MCF 10A (cell line): ENCODE measurements around the gene PCDHB3. TPM values are rescaled to one million over a fixed set of nuclear protein-coding genes. Genes with fewer than 3 reads are reported as not detected.

ENCODE experiments used
- Bru-seq: library from RNA; stranded (reverse); fragments of 400-500 nt; gene quantifications from one replicate; lab custom pipeline; 2021; lab: Mats Ljungman, UMichigan
- BruChase-seq, 2 experiments: library from RNA; stranded (reverse); fragments of 400-500 nt; gene quantifications; one replicate each; lab custom pipeline; 2021; lab: Mats Ljungman, UMichigan
- BruUV-seq: library from RNA; stranded (reverse); fragments of 400-500 nt; replicated peaks from 2 replicates; lab custom pipeline; 2021; lab: Mats Ljungman, UMichigan
- CTCF ChIA-PET: fragments of 300-600 bp; sonication (Branson Sonifier 250); formaldehyde crosslinking; extraction: SDS; loops from one replicate; lab custom pipeline; 2021; ENCODE audit warnings: antibody characterized with exemption, inconsistent platforms; lab: Yijun Ruan, JAX
- POLR2A ChIA-PET: fragments of 300-600, 350-650 bp; sonication (Branson Sonifier 250); formaldehyde crosslinking; extraction: SDS; loops from one replicate; lab custom pipeline; 2020; ENCODE audit warnings: antibody characterized with exemption, inconsistent platforms; lab: Yijun Ruan, JAX
- DNase-seq: peaks from one replicate; pipeline ENCODE4 v3.0.0-alpha.2; 2018; ENCODE audit not compliant: unreplicated experiment
- H3K27ac Mint-ChIP-seq: one replicate; pipeline ENCODE4 v1.8.0; 2022; ENCODE audit warnings: mild to moderate bottlenecking, low read depth, mixed read lengths; ENCODE audit not compliant: unreplicated experiment
- H3K27me3 Mint-ChIP-seq: one replicate; pipeline ENCODE4 v1.8.0; 2022; ENCODE audit warnings: mixed read lengths; ENCODE audit not compliant: insufficient read depth, unreplicated experiment
- H3K36me3 Mint-ChIP-seq: one replicate; pipeline ENCODE4 v1.8.0; 2022; ENCODE audit warnings: mild to moderate bottlenecking, moderate library complexity, mixed read lengths; ENCODE audit not compliant: insufficient read depth, unreplicated experiment
- H3K4me1 Mint-ChIP-seq: one replicate; pipeline ENCODE4 v1.8.0; 2022; ENCODE audit warnings: mixed read lengths; ENCODE audit not compliant: insufficient read depth, unreplicated experiment
- H3K4me3 Mint-ChIP-seq: one replicate; pipeline ENCODE4 v1.8.0; 2022; ENCODE audit warnings: mild to moderate bottlenecking, moderate library complexity, mixed read lengths; ENCODE audit not compliant: unreplicated experiment
- H3K9me3 Mint-ChIP-seq: one replicate; pipeline ENCODE4 v1.8.0; 2022; ENCODE audit warnings: mixed read lengths; ENCODE audit not compliant: unreplicated experiment
- intact Hi-C: fragments of 100-400 bp; cut with micrococcal nuclease; formaldehyde crosslinking; loops from 2 replicates; pipeline ENCODE4 v1.14.1; 2022
- long read RNA-seq: library from polyadenylated mRNA; stranded (forward); transcript quantifications from one replicate; pipeline ENCODE4 v2.0.0, GENCODE V29; 2022
- total RNA-seq: library from RNA; stranded (reverse); gene quantifications from 2 replicates; pipeline ENCODE4 v1.2.3, GENCODE V29; 2022
- TF ChIP-seq, protein P1 (sequence below): fragments of 200-600 bp; IDR thresholded peaks from one replicate; pipeline ENCODE4 v1.8.0; 2022; ENCODE audit warnings: antibody characterized with exemption, mild to moderate bottlenecking; ENCODE audit not compliant: unreplicated experiment

The PCDHB3 gene
- 0.42 and 0.49 TPM in 2 replicates for total RNA-seq
- percentile 47 among the genes with signal in this experiment for Bru-seq, nascent RNA
- percentile 75 among the genes with signal in this experiment for BruChase-seq, experiment 1, labeled RNA remaining after a 6-hour chase
- BruChase-seq, experiment 2, labeled RNA remaining after a 2-hour chase: percentile 62 among the genes with signal in this experiment
- long read RNA-seq: 0 reads

DNA sequence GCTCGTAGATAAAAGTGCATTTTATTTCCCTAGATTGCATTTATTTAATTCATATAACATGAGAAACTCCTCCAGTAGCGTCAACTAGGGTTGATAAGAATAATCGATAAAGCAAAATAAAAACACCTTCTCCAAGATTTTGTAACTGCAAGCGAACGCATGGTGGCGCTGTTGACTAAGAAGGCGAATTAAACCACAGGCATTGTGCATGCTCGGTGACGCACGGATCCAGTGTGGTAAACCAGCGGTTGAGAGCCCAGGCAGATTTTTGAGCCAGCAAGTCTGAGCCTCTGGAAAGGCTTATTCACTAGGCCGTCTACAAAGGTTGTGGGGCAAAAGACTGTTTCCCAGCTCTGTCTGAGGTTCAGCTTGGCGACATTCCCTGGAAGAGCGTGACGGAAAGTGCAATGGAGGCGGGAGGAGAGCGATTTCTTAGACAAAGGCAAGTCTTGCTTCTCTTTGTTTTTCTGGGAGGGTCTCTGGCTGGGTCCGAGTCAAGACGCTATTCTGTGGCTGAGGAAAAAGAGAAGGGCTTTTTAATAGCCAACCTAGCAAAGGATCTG, at the start of gene PCDHB3:
TSS of gene PCDHB3 (plus strand) at position 231 of the 563 bp plus-strand sequence. CDS start at position 408, 177 bp downstream.
- ChIA-PET POLR2A (no interaction called here), CTCF (interaction anchor here (0.8 to 1.1 kb wide), 3 partner anchors 14 to 225 kb away, joined by 3 to 4 read pairs (median 3); partner anchors contain the start of gene PCDHB16)
- intact Hi-C loops: no loop called here
- TF ChIP-seq, protein P1, sequence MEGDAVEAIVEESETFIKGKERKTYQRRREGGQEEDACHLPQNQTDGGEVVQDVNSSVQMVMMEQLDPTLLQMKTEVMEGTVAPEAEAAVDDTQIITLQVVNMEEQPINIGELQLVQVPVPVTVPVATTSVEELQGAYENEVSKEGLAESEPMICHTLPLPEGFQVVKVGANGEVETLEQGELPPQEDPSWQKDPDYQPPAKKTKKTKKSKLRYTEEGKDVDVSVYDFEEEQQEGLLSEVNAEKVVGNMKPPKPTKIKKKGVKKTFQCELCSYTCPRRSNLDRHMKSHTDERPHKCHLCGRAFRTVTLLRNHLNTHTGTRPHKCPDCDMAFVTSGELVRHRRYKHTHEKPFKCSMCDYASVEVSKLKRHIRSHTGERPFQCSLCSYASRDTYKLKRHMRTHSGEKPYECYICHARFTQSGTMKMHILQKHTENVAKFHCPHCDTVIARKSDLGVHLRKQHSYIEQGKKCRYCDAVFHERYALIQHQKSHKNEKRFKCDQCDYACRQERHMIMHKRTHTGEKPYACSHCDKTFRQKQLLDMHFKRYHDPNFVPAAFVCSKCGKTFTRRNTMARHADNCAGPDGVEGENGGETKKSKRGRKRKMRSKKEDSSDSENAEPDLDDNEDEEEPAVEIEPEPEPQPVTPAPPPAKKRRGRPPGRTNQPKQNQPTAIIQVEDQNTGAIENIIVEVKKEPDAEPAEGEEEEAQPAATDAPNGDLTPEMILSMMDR: peak; percentile 28
- Mint-ChIP-seq H3K36me3 (no peaks in the 10 kb centered on the region), H3K27me3 (no peaks in the 10 kb centered on the region), H3K9me3 (peaks cover 7% of the 10 kb centered on the region), H3K4me3 (no peak within 1 kb of the TSS), H3K27ac (no peak within 1 kb of the TSS), H3K4me1 (no peaks in the 10 kb centered on the region)
- DNase-seq: peak; percentile 50
- BruUV-seq: no TSS peak

GRCh38 chr5:141050622-141051520, 49.4 kb upstream of the PCDHB3 start, which contains the start of gene PCDHB1:
TSS of gene PCDHB1 (plus strand) at chr5:141051374. CDS start at chr5:141051471, 97 bp downstream.
- Mint-ChIP-seq H3K4me3 (peak within 1 kb of the TSS; percentile 88), H3K27ac (no peak within 1 kb of the TSS), H3K9me3 (no peaks in the 10 kb centered on the region), H3K27me3 (peaks cover 9% of the 10 kb centered on the region), H3K4me1 (peaks cover 10% of the 10 kb centered on the region), H3K36me3 (no peaks in the 10 kb centered on the region)
- TF ChIP-seq, protein P1: no peak
- intact Hi-C loops: no loop called here
- DNase-seq: no peak
- BruUV-seq: no TSS peak
- ChIA-PET POLR2A (interaction anchor here (0.6 to 2.6 kb wide), 8 partner anchors 9 to 338 kb away, joined by 3 to 10 read pairs (median 4); partner anchors contain the start of genes PCDHA12 and PCDHAC1), CTCF (interaction anchor here (0.5 to 1.7 kb wide), 6 partner anchors 10 to 272 kb away, joined by 3 to 4 read pairs (median 3); partner anchors contain the start of gene PCDHA4)

DNA sequence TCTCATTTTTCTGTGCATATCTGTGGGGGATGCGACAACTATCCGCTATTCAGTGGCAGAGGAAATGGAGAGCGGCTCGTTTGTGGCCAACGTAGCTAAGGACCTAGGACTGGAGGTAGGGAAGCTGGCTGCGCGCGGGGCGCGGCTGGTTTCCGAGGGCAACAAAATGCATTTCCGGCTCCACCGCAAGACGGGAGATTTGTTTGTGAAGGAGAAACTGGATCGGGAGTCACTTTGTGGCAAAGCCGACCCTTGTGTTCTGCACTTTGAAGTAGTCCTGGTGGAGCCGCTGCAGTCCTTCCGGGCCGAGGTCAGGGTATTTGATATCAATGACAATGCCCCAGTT, 48.8 kb upstream of the PCDHB3 start:
- ChIA-PET CTCF (interaction anchor here (0.5 to 1.7 kb wide), 5 partner anchors 34 to 310 kb away, joined by 3 to 4 read pairs (median 3); partner anchors contain the start of gene PCDHA4), POLR2A (interaction anchor here (0.8 to 2.6 kb wide), 4 partner anchors 10 to 176 kb away, joined by 3 to 10 read pairs (median 6); partner anchors contain the start of genes PCDHA12 and PCDHAC1)
- H3K36me3 Mint-ChIP-seq: no peaks in the 10 kb centered on the region
- peaks cover 3% of the 10 kb centered on the region for H3K27me3 Mint-ChIP-seq
- H3K27ac Mint-ChIP-seq: no peak overlapping the region
- BruUV-seq: no TSS peak
- peaks cover 10% of the 10 kb centered on the region for H3K4me1 Mint-ChIP-seq
- peak overlapping the region; percentile 88 for H3K4me3 Mint-ChIP-seq
- no peak for DNase-seq
- H3K9me3 Mint-ChIP-seq: no peaks in the 10 kb centered on the region
- intact Hi-C loops: no loop called here
- TF ChIP-seq, protein P1: no peak
